Stimulated activated naive B cell treated with anti-CD40 and anti-IgM and Interleukin-4, amounts not matched to agents 10 μg/mL and 1 μg/mL and 100 μg/mL, for 72 hours (primary cell): ENCODE data around the gene POU2F1.

ENCODE experiments used
- ATAC-seq, 2 donors: fragments of 150-1000 bp; cut with Tn5 transposase; replicated peaks; 2 replicates each; pipeline ENCODE4 v1.10.0; 2021; ENCODE audit warnings: moderate library complexity in 1 of 2
- DNase-seq: peaks from one replicate; pipeline ENCODE4 v3.0.0; 2021
- H3K27ac Mint-ChIP-seq: one replicate; pipeline ENCODE4 v1.8.0; 2022; ENCODE audit warnings: mild to moderate bottlenecking, mixed read lengths
- H3K27me3 Mint-ChIP-seq, 2 donors: one replicate each; pipeline ENCODE4 v1.8.0; 2022; ENCODE audit warnings: mixed read lengths in 2 of 2
- H3K36me3 Mint-ChIP-seq, 2 donors: one replicate each; pipeline ENCODE4 v1.8.0; 2022; ENCODE audit warnings: mixed read lengths in 2 of 2, mild to moderate bottlenecking in 1 of 2
- H3K4me1 Mint-ChIP-seq, 2 donors: one replicate each; pipeline ENCODE4 v1.8.0; 2022; ENCODE audit warnings: mixed read lengths in 2 of 2, mild to moderate bottlenecking in 1 of 2
- H3K4me3 Mint-ChIP-seq, 2 donors: one replicate each; pipeline ENCODE4 v1.8.0; 2022; ENCODE audit warnings: mild to moderate bottlenecking in 2 of 2, mixed read lengths in 2 of 2, moderate library complexity in 1 of 2
- H3K9me3 Mint-ChIP-seq, 2 donors: one replicate each; pipeline ENCODE4 v1.8.0; 2022; ENCODE audit warnings: mixed read lengths in 2 of 2, mild to moderate bottlenecking in 1 of 2

Gene POU2F1

GRCh38 chr1:167373398-167373797, 152.7 kb downstream of the POU2F1 start:
- peaks cover 0 to 10% of the 10 kb centered on the region in 2 donors for H3K4me1 Mint-ChIP-seq
- no peaks in the 10 kb centered on the region for H3K9me3 Mint-ChIP-seq
- H3K36me3 Mint-ChIP-seq = peaks cover 12 to 36% of the 10 kb centered on the region in 2 donors
- H3K4me3 Mint-ChIP-seq = no peak overlapping the region
- H3K27ac Mint-ChIP-seq = no peak overlapping the region
- ATAC-seq (no peak), DNase-seq (no peak)
- H3K27me3 Mint-ChIP-seq = no peaks in the 10 kb centered on the region

- Mint-ChIP-seq H3K4me1 (peaks cover 0 to 4% of the 10 kb centered on the region in 2 donors), H3K4me3 (no peak overlapping the region), H3K36me3 (peaks cover 14 to 39% of the 10 kb centered on the region in 2 donors), H3K9me3 (no peaks in the 10 kb centered on the region), H3K27me3 (no peaks in the 10 kb centered on the region), H3K27ac (no peak overlapping the region)
- DNase-seq (no peak), ATAC-seq (no peak)
Measured at GRCh38 chr1:167373986-167374385, 153.3 kb downstream of the POU2F1 start.

GRCh38 chr1:167375949-167376348, 155.3 kb downstream of the POU2F1 start:
- H3K9me3 Mint-ChIP-seq = no peaks in the 10 kb centered on the region
- H3K27ac Mint-ChIP-seq = no peak overlapping the region

GRCh38 chr1:167387251-167387910, 166.7 kb downstream of the POU2F1 start:
- Mint-ChIP-seq H3K4me1 (peaks cover 4 to 10% of the 10 kb centered on the region in 2 donors), H3K27ac (peak overlapping the region; percentile 59), H3K4me3 (no peak overlapping the region), H3K9me3 (no peaks in the 10 kb centered on the region), H3K27me3 (no peaks in the 10 kb centered on the region), H3K36me3 (peaks cover 20 to 34% of the 10 kb centered on the region in 2 donors)
- ATAC-seq (no peak), DNase-seq (no peak)

More at GRCh38 chr1:167375949-167376348, 155.3 kb downstream of the POU2F1 start:
- no peak for DNase-seq
- ATAC-seq = no peak
- Mint-ChIP-seq H3K36me3 (peaks cover 14 to 48% of the 10 kb centered on the region in 2 donors), H3K4me1 (no peaks in the 10 kb centered on the region), H3K27me3 (no peaks in the 10 kb centered on the region), H3K4me3 (no peak overlapping the region)

- H3K4me3 Mint-ChIP-seq = no peak overlapping the region
- no peaks in the 10 kb centered on the region for H3K27me3 Mint-ChIP-seq
- H3K9me3 Mint-ChIP-seq = no peaks in the 10 kb centered on the region
- peaks cover 4 to 10% of the 10 kb centered on the region in 2 donors for H3K4me1 Mint-ChIP-seq
- H3K27ac Mint-ChIP-seq = no peak overlapping the region
- no peak for ATAC-seq
- H3K36me3 Mint-ChIP-seq = peaks cover 17 to 32% of the 10 kb centered on the region in 2 donors
- no peak for DNase-seq
Measured at GRCh38 chr1:167388976-167389375, 168.3 kb downstream of the POU2F1 start.

- no peak for ATAC-seq
- Mint-ChIP-seq H3K27me3 (no peaks in the 10 kb centered on the region), H3K4me1 (peaks cover under 1 to 3% of the 10 kb centered on the region in 2 donors), H3K36me3 (peaks cover 9 to 16% of the 10 kb centered on the region in 2 donors), H3K4me3 (no peak overlapping the region), H3K27ac (peak overlapping the region; percentile 20), H3K9me3 (no peaks in the 10 kb centered on the region)
- DNase-seq = no peak
Measured at GRCh38 chr1:167392200-167392696, 171.6 kb downstream of the POU2F1 start.

- ATAC-seq = no peak
- no peaks in the 10 kb centered on the region for H3K4me1 Mint-ChIP-seq
- H3K4me3 Mint-ChIP-seq = no peak overlapping the region
- no peak for DNase-seq
- H3K27me3 Mint-ChIP-seq = no peaks in the 10 kb centered on the region
- H3K36me3 Mint-ChIP-seq = peaks cover 27 to 37% of the 10 kb centered on the region in 2 donors
- H3K9me3 Mint-ChIP-seq = no peaks in the 10 kb centered on the region
- no peak overlapping the region for H3K27ac Mint-ChIP-seq
Measured at GRCh38 chr1:167400359-167400953, 179.8 kb downstream of the POU2F1 start.

- Mint-ChIP-seq H3K9me3 (no peaks in the 10 kb centered on the region), H3K27me3 (no peaks in the 10 kb centered on the region), H3K36me3 (peaks cover 35 to 41% of the 10 kb centered on the region in 2 donors), H3K27ac (no peak overlapping the region), H3K4me3 (no peak overlapping the region), H3K4me1 (no peaks in the 10 kb centered on the region)
- ATAC-seq (peak; percentile 75 to 82), DNase-seq (peak; percentile 31)
Measured at GRCh38 chr1:167401260-167401873, 180.7 kb downstream of the POU2F1 start.

GRCh38 chr1:167404161-167404888, 183.6 kb downstream of the POU2F1 start:
- DNase-seq (no peak), ATAC-seq (no peak)
- Mint-ChIP-seq H3K36me3 (peaks cover 26 to 40% of the 10 kb centered on the region in 2 donors), H3K4me3 (no peak overlapping the region), H3K9me3 (no peaks in the 10 kb centered on the region), H3K27me3 (no peaks in the 10 kb centered on the region), H3K27ac (no peak overlapping the region), H3K4me1 (no peaks in the 10 kb centered on the region)

GRCh38 chr1:167404908-167405307, 184.2 kb downstream of the POU2F1 start:
- Mint-ChIP-seq H3K36me3 (peaks cover 26 to 43% of the 10 kb centered on the region in 2 donors), H3K4me3 (no peak overlapping the region), H3K27me3 (no peaks in the 10 kb centered on the region), H3K9me3 (no peaks in the 10 kb centered on the region), H3K27ac (no peak overlapping the region), H3K4me1 (no peaks in the 10 kb centered on the region)
- ATAC-seq (no peak), DNase-seq (no peak)

GRCh38 chr1:167408355-167408754, 187.7 kb downstream of the POU2F1 start:
- no peak overlapping the region for H3K27ac Mint-ChIP-seq
- H3K27me3 Mint-ChIP-seq = no peaks in the 10 kb centered on the region
- DNase-seq (no peak), ATAC-seq (no peak)
- peaks cover 24 to 48% of the 10 kb centered on the region in 2 donors for H3K36me3 Mint-ChIP-seq
- peaks cover 0 to 8% of the 10 kb centered on the region in 2 donors for H3K4me1 Mint-ChIP-seq
- H3K9me3 Mint-ChIP-seq = no peaks in the 10 kb centered on the region
- no peak overlapping the region for H3K4me3 Mint-ChIP-seq

GRCh38 chr1:167409183-167409582, 188.5 kb downstream of the POU2F1 start:
- ATAC-seq (no peak), DNase-seq (no peak)
- Mint-ChIP-seq H3K4me3 (no peak overlapping the region), H3K9me3 (no peaks in the 10 kb centered on the region), H3K27ac (no peak overlapping the region), H3K27me3 (no peaks in the 10 kb centered on the region), H3K4me1 (peaks cover 0 to 8% of the 10 kb centered on the region in 2 donors), H3K36me3 (peaks cover 21 to 48% of the 10 kb centered on the region in 2 donors)

- no peak overlapping the region for H3K4me3 Mint-ChIP-seq
- peaks cover under 1 to 8% of the 10 kb centered on the region in 2 donors for H3K4me1 Mint-ChIP-seq
- H3K27ac Mint-ChIP-seq = no peak overlapping the region
- ATAC-seq (no peak), DNase-seq (no peak)
- H3K27me3 Mint-ChIP-seq = no peaks in the 10 kb centered on the region
- H3K9me3 Mint-ChIP-seq = no peaks in the 10 kb centered on the region
- H3K36me3 Mint-ChIP-seq = peaks cover 16 to 46% of the 10 kb centered on the region in 2 donors
Measured at GRCh38 chr1:167412072-167412471, 191.4 kb downstream of the POU2F1 start.

GRCh38 chr1:167412920-167413319, 192.2 kb downstream of the POU2F1 start:
- no peak for ATAC-seq
- peaks cover 3 to 16% of the 10 kb centered on the region in 2 donors for H3K4me1 Mint-ChIP-seq
- H3K9me3 Mint-ChIP-seq = no peaks in the 10 kb centered on the region
- no peak overlapping the region for H3K4me3 Mint-ChIP-seq
- no peak for DNase-seq
- H3K27me3 Mint-ChIP-seq = no peaks in the 10 kb centered on the region
- peaks cover 16 to 41% of the 10 kb centered on the region in 2 donors for H3K36me3 Mint-ChIP-seq
- no peak overlapping the region for H3K27ac Mint-ChIP-seq
